HG03060 (cell line): ENCODE measurements around the gene MBTPS1.

Experiments used
- ATAC-seq: cut with Tn5 transposase; IDR thresholded peaks from one replicate; pipeline ENCODE4 v1.9.1; 2021; ENCODE audit warnings: low read depth, moderate number of reproducible peaks; ENCODE audit not compliant: unreplicated experiment

Gene MBTPS1

DNA sequence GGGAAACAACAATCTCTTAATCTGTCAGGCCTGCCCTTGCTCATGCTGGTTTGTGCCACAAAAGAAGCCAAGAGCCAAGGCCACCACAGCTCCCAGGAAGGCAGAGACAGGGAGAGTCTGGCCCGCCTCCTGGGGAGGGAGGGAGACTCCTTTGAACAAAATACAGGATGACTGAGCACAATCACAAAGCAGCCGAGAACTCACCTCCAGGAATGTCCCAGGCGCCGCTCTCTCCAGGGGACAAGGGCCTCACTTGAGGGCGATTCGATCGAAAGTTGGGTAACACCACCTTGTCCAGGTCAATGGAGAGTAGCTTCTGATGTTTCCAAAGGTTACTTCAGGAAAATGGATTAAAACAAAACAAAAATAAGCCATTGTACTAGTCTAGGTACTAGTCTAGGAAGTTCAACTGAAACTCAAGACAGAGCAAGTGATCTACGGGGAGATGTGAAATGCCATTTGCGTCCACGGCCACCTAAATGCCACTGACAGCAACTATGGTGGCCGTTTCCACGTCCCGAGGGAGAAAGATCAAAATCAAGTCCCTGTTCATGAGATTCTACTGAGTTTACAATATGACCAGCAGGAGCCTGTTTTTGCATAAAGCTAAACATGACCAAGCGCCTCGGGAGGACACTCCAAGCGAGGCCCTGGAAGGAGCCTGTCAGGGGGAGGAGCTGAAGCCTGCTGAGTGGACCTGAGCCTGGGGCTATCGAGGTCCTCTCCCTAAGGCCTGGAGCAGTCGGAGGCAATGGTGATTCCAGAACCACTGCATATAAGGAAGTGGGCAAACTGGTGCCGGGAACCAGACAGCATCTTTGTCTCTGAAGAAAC is 60.7 kb downstream of the MBTPS1 start:
- ATAC-seq: no peak

DNA sequence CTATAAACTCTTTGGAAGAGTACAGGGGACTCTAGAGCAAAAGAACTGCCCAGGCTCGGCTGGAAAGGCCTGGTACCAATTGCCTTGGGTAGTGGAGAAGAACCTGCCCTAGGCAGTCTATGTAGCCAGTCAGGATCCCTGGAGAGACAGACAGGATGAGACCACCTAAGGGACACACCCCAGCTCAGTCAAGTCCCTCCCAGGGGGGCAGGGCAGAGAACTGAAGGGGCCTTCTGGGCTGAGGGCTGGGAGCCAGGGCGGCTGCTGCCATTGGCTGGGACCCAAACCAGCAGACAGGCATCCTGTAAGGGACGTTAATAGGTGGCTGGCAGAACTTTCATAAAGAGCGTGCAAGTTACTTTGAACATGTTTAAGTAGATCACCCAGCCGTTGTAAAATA is 61.4 kb downstream of the MBTPS1 start:
- no peak for ATAC-seq

DNA sequence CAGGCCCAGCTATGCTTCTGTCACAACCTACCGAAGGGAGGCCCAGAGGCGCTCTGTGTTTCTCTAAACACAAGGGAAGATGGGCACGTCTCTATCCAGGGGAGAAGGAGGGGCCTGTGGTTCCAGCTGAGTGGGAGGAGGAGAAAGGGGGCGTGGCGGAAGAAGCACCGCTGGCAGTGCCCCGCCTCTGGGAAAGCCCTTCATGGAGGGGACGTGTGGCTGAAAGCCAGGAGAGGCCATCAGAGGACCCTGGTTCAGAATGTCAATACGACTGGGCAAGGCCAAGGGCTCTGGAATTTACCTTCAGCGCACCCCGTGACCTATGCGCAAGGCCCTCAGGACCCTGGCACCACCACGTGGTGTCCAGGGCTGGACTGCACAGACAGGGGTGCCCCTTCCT is 61.8 kb downstream of the MBTPS1 start:
- ATAC-seq: no peak

DNA sequence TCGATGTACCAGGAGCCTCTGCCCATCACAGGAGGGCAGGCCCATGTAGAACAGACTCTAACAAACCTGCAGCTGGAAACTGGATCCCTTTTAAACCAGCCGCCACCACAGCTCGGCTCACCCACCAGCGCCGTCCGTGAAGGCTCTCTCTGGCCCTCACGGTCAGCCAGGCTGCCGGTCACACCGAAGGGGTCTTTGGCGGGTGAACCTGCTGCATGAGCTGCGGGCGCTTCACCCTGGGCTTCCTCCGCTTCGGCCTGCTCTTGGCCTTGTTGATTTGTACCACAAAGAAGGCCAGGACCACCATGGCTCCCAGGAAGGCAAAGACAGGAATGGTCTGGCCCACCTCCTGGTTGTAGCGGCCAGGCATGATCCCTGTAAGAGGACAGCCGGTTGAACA is 62.5 kb downstream of the MBTPS1 start:
- ATAC-seq: no peak

DNA sequence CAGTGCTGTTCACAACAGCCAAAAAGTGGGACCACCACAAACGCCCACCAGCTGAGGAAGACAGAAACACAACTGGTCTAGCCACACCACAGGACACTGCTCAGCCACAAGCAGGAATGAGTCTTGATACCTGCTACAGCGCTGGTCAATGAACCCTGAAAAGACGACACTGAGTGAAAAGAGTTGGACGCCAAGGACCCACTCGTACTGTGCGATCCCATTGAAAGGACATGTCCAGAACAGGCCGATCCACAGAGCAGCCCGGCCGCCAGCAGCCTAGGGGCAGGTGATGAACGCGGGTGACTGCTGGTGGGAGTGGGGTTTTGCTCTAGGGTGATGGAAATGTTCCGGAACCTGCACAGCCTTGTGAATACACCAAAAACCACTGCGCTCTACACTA is 63.5 kb downstream of the MBTPS1 start:
- no peak for ATAC-seq

DNA sequence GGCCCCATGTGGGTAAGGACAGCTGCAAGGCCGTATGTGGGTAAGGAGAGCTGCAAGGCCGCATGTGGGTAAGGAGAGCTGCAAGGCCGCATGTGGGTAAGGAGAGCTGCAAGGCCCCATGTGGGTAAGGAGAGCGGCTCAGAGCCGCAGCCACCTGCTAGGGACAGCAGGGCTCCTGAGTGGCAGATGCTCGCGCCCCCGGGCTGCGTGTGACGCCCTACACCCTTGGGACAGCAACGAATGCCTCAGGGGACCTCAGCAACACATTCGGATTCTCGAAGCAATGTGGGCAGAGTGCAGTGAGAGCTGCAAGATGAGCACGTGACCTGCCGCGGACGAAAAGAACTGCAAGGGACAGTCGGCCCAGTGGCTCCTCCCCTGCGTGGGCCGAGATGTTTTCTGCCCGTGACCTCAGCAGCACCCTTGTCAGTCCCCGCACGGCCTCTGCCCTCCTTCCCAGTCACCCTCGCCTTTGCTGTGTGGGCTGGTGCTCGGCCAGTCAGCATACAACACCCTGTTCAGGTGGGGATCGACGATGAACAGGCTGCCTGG is 64.6 kb downstream of the MBTPS1 start:
- no peak for ATAC-seq

DNA sequence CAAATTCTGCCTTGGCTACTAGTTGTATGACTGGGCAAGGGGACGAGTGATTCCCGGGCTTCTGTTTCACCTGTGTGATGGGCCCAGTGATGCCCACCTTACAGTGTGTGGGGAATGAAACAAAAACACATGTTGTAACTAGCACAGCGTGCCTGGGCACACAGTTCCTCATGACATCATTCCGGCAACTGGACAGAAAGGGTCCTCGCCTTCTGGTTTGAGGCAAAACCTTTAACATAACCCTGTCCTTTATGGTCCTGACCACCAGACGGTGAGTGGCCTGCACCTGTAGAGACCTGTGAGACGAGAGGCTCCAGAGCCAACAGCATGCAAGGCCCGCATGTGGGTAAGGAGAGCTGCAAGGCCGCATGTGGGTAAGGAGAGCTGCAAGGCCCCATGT is 66.4 kb downstream of the MBTPS1 start:
- ATAC-seq: no peak

DNA sequence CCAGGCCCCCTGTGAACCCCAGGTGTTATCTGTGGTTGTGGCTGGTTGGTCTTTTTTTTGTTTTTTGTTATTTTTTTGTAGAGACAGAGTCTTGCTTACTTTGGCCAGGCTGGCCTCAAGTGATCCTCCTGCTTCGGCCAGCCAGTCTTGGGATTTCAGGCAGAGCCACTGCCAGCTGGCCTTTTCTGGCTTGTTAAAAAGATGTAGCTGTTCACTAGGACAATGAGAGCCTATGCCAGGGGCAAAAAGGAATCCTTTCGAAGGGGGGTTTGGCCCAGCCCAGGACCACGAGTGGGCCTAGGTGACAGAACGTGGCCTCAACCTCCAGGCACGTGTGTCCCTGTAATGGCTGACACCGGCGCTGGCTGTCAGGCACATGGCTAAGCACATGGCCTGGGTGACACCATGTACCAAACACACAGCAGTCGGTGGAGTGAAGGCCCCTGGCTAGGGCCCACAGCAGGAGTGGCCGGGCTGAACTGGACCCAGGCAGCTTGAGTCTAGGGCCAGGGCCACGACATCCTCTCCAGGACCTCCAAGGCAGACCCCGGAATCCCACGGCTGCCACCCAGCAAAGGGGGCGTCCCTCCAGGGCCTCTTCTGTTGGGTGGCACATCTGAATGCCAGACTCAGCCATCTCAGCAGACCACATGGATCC is 67.2 kb downstream of the MBTPS1 start:
- no peak for ATAC-seq

DNA sequence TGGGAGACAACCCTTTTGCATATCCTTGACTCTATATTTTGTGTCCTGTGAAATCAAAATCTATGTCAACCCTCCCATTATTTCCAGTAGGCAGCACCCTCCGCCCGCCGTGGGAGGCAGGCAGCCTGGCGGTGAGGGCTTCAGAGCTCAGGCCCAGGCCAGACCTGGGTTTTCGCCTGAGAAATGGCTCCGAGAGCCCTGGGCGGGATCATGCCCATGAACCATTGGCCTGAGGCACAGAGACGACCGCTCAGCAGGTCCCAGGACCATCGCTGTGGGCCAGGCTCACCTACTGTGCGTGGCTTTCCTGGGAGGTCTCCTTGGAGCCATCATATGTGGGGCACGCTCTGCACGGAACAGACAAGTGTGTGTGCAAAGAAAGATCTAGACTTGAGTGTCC is 67.9 kb downstream of the MBTPS1 start:
- ATAC-seq: no peak

DNA sequence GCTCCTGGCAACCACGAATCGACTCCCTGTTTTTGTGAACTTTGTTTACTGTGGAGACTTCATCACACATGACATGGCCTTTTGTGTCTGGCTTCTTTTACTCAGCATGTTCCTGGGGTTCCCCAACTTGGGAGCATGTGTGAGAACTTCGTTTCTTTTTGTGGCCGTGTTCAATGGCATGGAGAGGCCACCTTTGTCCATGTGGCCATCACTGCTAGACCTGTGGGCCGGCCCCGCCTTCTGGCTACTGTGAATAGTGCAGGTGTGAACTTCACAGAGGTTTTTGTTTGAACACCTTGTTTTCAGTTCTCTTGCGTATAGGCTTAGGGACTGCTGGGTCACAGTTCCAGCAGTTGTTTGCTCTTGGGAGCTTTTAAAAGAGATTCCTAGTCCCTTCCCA is 68.5 kb downstream of the MBTPS1 start:
- ATAC-seq: no peak

DNA sequence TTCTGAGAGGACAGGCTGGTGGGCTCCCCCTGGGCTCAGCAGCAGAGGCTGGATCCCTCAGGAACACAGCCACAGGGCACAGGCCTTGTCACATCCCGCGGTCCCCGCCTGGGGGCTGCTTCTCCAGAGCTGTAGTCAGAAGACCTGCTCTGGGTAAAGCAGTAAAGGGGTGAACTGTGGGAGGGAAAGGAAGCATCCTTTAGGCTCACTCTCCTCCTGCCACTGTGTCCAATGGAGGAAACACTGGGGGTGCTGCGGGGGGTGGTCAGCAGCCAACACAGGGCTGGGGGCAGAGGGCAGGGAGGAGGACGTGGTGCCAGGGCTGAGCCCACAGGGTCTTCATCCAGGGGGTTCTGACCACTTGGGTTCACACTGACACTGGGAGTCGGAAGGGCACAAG is 69.1 kb downstream of the MBTPS1 start:
- ATAC-seq: no peak

DNA sequence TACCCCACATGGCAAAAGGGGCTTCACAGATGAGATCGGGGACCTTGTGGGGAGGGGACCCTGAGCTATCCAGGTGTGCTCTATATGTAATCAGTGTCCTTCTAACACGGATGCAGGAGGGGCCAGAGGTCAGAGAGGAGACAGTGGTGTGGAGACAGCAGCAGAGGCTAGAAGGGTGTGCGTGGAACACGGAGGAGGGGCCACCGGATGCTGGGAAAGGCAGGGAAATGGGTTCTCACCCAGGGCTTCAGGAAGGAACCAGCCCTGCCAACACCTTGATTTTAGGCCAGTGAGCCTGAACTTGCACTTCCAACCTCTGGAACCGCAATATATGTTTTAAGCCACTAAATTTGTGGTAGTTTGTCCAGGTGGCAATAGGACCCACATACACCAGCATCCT is 69.5 kb downstream of the MBTPS1 start:
- no peak for ATAC-seq

DNA sequence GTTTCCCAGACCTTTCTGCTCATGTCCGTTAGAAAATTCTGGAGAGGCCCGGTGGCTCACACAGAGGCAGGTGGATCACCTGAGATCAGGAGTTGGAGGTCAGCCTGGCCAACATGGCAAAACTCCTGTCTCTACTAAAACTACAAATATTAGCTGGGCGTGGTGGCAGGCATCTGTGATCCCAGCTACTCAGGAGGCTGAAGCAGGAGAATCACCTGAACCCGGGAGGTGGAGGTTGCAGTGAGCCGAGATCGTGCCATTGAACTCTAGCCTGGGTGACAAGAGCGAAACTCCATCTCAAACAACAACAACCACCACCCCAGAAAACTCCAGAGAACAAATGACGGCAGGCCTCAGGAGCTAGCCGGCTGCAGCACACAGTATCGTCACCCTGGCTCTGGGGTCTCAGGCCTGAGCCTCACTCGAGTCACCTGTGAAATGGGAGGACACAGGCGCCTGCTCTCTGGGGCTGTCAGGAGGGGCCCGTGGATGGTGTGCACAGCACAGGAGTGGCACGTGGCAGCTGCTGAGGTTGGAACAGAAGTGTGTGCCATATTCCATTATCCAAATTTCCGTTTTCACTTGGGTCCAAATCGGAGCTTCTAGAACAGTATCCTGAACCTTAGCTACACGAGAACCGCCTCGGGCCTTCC is 70.8 kb downstream of the MBTPS1 start:
- ATAC-seq: no peak

DNA sequence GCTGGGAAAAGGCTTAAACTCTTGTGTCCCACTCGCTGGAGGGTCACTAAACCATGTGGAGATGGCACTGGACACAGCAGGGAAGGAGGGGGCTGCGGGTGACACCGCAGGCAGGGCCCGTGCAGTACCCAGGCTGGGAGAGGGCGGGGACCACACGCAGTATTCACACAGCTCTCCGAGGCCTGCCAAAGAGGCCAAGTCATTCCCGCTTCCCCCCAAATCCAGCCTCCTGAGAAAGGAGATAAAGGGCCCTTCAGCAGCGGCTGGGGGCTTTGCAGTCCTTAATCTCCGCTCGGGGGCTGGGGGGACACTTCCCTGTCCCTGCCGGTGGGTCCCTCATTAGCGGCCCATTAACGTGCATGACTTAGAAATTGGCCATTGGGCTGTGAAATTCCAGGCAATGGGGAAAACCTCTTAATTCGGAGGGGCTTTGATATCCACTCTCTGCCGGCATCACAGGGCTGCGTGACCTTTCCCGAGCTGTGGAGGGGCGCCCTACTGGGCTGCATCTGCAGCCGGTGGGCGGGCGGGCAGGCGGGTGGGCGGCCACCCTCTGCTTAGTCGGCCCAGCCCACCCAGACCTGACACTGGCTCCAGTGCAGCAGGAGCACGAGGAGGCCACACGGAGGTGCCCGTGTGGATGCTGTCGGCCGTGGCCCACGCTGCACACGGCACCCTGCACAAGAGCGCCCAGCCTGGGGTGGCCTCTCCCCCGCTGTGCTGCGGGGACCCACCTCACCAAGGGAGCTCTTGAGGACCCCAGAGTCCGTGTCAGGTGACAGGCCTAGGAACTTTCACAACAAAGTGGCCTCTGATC is 71.5 kb downstream of the MBTPS1 start:
- ATAC-seq: no peak

DNA sequence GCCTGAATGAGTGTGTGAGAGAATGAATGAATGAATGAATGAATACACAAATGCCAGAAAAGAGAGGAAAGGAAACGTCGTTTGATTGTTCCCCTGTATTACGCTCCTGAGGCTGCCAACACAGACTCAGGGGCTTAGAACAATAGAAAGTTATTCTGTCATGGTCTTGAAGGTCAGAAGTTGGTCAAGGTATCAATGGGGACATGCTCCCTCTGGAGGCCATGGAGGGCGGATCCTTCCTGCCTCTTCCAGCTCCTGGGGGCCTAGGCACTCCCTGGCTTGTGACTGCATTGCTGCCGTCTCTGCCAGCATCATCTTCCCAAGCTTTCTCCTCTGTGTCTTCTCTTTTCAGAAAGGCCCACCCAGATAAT is 72.6 kb downstream of the MBTPS1 start:
- ATAC-seq: no peak

DNA sequence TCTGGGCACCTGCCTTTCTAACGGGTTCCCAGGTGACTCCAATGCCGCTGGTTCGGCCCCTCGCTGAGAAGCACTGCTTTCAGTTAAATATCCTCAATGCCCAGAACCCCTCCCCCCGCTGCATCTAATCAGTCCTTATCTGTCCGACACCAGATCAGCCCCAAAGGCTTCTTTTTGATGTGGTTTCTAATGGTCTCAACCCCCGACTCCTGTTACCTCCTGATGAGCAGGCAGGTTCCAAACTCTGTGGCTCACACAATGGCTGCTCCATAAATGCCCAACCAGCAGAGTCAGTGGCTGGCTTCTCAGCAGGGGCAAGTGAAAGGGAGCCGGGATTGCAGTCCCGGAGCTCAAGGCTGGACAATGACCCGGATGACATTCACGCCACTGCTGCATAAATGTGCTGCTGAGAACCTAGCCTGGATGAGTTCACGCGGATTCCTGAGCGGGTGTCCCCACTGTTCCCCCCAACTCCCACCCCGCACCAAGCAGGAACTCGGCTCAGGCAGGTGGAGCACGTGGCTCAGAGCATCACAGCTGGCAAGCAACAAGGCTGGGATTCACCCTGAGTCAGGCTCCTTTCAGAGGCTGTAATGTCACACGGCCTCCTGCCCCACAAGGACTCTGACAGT is 73.1 kb downstream of the MBTPS1 start:
- ATAC-seq: no peak

DNA sequence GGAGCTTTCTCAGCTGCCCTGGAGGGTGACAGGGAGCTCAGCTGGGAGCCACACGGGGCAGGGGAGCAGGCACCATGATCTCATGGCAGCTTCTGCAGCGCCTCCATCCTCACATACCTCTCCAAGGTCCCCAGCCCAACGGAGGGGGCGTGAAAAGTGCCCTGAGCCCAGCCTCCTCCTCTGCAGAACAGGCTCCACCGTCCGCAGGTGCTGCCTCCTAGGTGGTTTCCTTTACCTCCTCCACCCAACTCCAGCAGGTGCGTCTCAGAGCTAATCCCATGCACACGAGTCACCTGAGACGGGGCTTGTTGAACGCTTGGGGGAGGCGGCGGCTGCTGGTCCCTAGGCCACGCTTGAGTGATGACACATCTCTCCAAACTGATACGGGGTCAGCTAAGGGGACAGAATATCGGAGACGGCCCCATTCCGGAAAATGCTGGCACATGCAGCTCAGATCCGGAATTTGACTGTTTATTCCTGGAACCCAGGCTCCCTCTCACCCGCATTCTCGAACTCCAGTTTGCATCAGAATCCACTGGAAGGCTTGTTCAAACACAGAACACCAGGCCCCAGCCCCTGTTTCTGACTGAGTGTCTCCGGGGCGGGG is 73.8 kb downstream of the MBTPS1 start:
- no peak for ATAC-seq

DNA sequence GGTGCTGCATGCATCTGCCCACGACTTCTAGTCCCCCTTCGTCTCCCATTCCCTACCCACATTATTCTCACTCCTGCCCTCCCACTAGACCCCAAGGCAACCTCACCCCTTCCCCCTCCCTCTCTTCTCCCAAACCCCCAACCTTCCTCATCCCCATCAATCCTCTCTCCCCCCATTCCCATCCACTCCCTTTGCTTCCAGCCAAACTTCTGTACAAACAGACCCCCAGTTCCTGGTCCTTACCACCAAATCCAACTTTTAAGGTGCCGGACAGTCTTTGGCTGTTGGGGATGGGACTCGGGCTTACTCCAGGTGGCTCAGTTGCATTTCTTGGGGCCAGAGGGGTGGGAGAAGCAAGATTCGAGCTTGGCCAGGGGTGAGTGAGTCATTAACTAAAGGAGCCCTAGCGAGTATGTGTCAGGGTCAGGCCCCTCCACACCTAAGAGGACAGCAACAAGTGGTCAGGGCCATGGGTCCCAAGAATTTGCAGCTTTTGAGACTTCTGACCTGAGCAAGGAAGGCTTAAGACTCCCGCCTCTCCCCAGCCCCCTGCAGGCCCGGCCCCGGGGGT is 74.3 kb downstream of the MBTPS1 start, which contains the start of gene SLC38A8:
TSS of gene SLC38A8 (minus strand) at position 488 of the 571 bp plus-strand sequence. CDS start 638 bp downstream, outside the sequence.
- ATAC-seq: no peak

DNA sequence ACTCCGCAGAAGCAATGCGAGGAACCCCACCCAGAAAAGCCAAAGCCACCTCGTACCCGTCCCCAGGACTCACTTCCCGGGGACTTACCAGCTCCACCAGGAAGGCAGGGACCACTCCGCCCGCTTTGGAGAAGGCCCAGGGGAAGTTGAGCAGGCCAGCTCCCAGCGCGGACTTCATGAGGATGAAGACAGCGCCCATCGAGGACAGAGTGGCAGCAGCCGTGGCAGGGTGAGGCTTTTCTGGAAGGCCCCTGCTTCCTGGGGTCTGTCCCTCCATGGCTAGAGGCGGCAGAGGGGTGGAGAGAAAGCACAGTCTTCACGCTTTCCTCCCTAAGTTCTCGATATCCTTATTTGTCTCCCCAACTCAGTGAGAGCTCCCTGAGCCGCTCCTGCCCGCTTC is 74.9 kb downstream of the MBTPS1 start:
- no peak for ATAC-seq
